PFSK-1 (cell line): ENCODE measurements around the gene MGA.

Source experiments
- FOXP2 ChIP-seq: optimal IDR thresholded peaks from 2 replicates; pipeline ENCODE3; 2011; ENCODE audit warnings: borderline replicate concordance, control low read depth, inconsistent platforms; ENCODE audit not compliant: insufficient read depth; ENCODE audit errors: extremely low read length, extremely low read depth
- POLR2AphosphoS5 ChIP-seq: IDR thresholded peaks from 2 replicates; pipeline ENCODE4 v1.6.1; 2012; ENCODE audit warnings: low read depth, mild to moderate bottlenecking, control low read depth, low read length, moderate library complexity
- REST ChIP-seq, 2 experiments: IDR thresholded peaks; 2 replicates each; pipeline versions ENCODE4 v1.6.1 to v1.8.0; 2011 to 2012; ENCODE audit warnings: low read depth in 2 of 2, low read length in 2 of 2, control low read depth in 1 of 2, inconsistent platforms in 1 of 2, mild to moderate bottlenecking in 1 of 2, moderate library complexity in 1 of 2; ENCODE audit not compliant: insufficient read depth in 1 of 2
- SIN3A ChIP-seq: IDR thresholded peaks from 2 replicates; pipeline ENCODE4 v1.6.1; 2012; ENCODE audit warnings: mild to moderate bottlenecking, low read length, moderate library complexity, borderline replicate concordance; ENCODE audit not compliant: insufficient read depth
- TAF1 ChIP-seq: IDR thresholded peaks from 2 replicates; pipeline ENCODE4 v1.6.1; 2012; ENCODE audit warnings: low read length, control low read depth, borderline replicate concordance; ENCODE audit not compliant: insufficient read depth

The MGA gene

GRCh38 chr15:41688671-41689070 is 28.5 kb downstream of the MGA start:
- no peak for TF ChIP-seq SIN3A
- no peak for TF ChIP-seq POLR2AphosphoS5
- TF ChIP-seq FOXP2 = no peak
- TF ChIP-seq REST (IDR thresholded peaks at IDR 0.05; ENCODE audit: insufficient read depth in 1 of 2, low read depth in 2 of 2, low read length in 2 of 2) = no peak
- TF ChIP-seq TAF1 = no peak

- TF ChIP-seq TAF1 (no peak), REST (IDR thresholded peaks at IDR 0.05; ENCODE audit: insufficient read depth in 1 of 2, low read depth in 2 of 2, low read length in 2 of 2) (no peak), POLR2AphosphoS5 (no peak), FOXP2 (no peak), SIN3A (no peak)
Measured at GRCh38 chr15:41689083-41689482, 28.9 kb downstream of the MGA start.

- TF ChIP-seq FOXP2 (no peak), TAF1 (no peak), SIN3A (no peak), POLR2AphosphoS5 (no peak), REST (IDR thresholded peaks at IDR 0.05; ENCODE audit: insufficient read depth in 1 of 2, low read depth in 2 of 2, low read length in 2 of 2) (no peak)
Measured at GRCh38 chr15:41689834-41690233, 29.6 kb downstream of the MGA start.

DNA sequence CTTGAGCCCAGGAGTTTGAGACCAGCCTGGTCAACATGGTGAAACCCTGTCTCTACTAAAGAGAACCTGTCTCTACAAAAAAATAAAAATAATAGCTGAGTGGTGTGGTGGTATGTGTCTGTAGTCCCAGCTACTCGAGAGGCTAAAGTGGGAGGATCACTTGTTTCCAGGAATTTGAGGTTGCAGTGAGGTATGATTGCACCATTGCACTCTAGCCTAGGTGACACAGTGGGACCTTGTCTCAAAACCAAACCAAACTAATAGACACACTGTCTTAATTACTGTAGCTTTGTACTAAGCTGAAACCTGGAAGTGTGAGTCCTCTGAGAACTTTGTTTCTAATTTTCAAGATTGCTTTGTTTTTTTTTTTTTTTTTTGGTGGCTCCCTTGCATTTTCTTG is 30.4 kb downstream of the MGA start:
- no peak for TF ChIP-seq POLR2AphosphoS5
- no peak for TF ChIP-seq SIN3A
- TF ChIP-seq FOXP2 = no peak
- TF ChIP-seq REST (IDR thresholded peaks at IDR 0.05; ENCODE audit: insufficient read depth in 1 of 2, low read depth in 2 of 2, low read length in 2 of 2) = no peak
- no peak for TF ChIP-seq TAF1

GRCh38 chr15:41691471-41691870 is 31.3 kb downstream of the MGA start:
- TF ChIP-seq SIN3A (no peak), POLR2AphosphoS5 (no peak), TAF1 (no peak), FOXP2 (no peak), REST (IDR thresholded peaks at IDR 0.05; ENCODE audit: insufficient read depth in 1 of 2, low read depth in 2 of 2, low read length in 2 of 2) (no peak)
